Renal cortical epithelial cell (primary cell): Measurements from ENCODE around the gene ARHGAP10. TPM values are rescaled to one million over a fixed set of nuclear protein-coding genes. Genes with fewer than 3 reads are reported as not detected.
"Not testable (repeated sequence)": the region's sequence is repeated elsewhere in the genome, so short reads cannot be mapped to it uniquely, and the experiment has no call there.

ENCODE experiments used
- DNase-seq: peaks from one replicate; pipeline ENCODE4 v3.0.0-alpha.2; 2011; ENCODE audit warnings: low read depth
- total RNA-seq: library from RNA; depleted of rRNA; stranded (reverse); fragments of >200 nt; gene quantifications from 2 replicates; pipeline ENCODE4 v1.2.3, GENCODE V29; 2014

ARHGAP10 gene
- total RNA-seq, 1 donor from 2014 or later, result 18.3 TPM

DNA sequence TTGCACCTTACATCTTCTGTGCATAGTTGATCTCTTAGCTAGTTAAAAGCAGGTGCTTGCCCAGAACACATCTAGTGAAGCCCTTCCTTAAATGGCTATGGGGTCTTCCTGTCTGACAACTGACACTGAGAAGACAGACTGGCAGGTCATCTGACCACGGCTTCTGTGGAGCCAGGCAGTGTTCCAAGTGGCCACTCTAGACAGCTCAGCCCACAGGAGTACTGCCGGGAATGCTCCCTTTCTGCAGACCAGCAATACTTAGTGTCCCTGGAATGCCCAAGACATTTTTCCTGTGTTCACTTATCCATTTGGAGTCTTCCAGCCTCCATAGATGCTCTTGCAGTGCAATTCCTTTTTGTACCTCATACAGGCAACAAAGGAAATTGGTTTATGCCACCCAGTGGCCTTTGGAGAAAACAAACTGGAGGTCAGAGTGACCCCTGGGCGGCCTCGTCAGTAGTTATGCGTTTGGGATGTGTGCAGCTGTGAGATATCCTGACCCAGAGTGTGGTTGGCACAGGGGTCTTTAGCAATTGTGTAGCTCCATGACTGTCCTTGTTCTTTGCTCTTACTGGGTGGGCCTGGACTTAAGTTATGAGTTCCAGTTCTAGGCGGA is 335.5 kb downstream of the ARHGAP10 start:
- no peak for DNase-seq

DNA sequence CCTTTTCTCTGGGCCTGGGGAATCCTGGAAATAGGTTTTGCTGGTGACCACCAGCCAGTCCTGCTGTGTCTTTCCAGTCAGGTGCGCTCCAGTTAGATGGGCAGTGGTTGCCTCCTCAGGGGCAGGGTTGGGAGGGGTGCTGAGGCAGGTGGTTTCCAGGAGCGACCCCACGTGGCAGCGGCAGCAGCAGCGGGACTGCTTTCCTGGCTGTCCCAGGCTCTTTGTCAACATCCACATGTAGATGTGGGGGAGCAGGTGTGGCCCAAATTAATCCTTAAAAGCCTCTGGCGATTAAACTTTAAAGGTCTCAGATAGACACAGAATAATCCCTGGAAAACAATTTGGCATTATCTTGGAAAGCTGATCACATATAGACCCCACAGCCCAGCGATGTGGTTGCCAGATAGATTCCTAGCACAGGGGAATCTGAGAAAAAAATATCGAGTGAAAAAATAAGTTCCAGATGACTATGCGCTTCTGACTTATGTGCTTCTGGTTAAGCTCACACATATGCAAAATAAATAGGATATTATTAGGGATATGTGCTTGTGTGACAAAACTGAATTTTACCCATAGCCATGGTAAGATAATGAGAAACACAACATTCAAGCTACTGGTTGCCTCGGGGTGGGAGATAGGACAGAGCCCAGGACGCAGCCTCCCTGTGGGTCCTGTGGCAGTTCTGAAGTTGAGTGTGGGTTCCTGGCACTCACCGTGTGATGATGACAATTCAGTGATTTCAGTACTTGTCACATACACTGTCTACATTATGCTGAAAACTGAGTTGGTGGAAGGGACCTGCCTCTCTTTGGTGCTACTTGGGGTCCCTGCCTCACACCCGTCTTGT is 336.4 kb downstream of the ARHGAP10 start:
- no peak for DNase-seq

DNA sequence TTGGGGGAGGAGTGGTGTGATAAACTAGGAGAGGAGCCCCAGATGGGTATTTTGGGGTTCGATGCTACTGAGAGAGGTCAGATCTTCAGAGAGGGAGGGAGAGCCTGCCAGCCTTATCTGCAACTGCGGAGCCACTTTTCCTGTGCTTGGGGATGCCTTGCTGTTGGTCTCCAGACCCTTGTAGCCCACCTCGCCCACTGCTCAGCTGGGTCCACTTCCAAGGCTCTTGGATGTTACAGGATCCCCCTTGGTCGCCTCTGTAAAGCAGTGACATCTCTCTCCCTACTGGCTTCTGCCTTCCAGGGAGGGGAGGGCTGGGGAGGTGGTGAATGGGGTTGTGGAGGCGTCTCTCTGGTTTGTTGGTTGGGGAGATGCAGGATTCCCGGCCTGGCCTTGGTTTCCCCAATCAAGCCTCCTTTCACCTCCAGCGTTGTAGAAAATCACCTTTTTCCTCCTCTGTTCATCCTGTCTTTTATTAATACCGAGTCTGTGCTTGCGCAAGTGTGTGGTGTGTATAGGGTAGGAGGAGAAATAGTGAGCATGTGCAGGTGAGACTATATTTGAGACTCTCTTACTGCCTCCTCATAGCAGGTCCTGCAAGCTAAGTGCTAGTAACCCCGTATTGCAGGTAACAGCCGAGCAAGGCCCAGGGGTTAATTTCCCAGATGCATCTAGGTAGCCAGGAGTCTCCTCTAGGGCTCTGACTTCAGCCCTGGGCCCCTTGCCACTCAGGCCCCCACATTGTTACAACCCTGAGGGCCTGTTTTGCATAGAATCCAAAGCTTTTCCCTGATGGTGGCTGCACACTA is 337.4 kb downstream of the ARHGAP10 start:
- DNase-seq, result no peak

DNA sequence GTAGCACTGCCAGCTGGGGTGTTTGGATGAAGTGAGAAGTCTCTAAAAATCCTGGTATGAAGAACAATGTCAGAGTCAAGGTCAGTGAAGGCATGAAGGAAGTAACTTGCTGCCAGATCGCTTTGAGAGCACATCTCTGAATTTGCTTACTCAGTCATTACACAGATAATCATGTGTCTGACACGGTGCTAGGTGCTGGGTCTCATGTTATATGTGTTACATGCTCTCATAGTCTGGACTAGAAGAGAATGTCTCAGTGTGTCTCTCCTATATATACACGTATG is 337.9 kb downstream of the ARHGAP10 start:
- DNase-seq, result no peak

DNA sequence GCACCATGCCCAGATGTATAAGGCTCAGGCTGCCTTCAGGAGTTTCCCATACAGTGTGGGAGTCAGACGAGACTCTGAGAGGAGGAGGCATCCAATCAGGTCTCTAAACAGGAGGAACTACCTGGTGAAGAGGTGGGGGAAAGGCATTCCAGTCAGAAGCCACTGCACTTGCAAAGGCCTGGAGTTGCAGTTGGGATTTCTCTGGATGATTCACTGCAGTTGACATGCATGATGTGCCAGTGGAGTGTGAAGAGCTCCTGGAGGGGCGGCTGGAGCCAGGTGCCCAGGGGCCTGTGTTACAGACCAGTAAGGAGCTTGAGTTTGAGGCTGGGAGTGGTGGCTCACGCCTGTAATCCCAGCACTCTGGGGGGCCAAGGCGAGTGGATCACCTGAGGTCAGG is 339.1 kb downstream of the ARHGAP10 start:
- DNase-seq, result peak; percentile 83

DNA sequence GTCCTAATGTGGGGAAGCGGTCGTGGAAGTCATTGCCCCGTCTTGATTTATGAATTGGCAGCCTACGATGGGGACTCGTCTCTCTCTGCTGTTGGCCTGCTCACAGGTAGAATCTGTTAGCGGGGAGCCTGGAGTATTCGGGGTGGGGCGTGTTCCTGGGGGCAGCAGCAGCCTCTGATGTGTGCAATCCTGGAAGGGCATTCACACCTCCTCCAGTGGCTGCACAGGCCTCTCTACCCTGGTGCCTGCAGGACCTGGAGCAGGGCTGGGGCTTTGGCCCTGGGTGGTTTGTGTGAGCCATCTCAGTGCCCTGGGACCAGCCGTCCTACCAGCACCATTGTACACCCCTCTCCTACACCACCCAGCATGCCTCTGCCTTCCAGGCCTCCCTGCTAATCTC is 340.9 kb downstream of the ARHGAP10 start:
- DNase-seq, result no peak

DNA sequence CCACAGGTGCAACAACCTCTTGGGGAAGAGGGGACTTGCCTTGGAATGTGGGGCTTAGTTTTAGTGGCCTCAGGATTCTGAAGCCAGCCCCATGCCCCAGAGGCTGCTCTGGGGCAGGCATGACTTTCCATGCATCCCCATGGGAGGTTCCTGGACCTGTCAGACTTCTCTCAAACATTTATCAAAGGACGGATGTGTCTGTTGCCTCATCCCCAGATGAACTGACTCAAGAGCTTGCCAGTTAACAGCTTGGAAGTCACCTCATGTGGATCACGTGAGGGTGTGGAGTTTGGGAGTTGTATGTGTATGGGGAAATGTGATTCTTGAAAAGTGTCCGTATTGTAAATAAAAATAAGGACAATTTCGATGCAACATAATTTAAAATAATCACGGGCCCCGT is 341.5 kb downstream of the ARHGAP10 start:
- no peak for DNase-seq

DNA sequence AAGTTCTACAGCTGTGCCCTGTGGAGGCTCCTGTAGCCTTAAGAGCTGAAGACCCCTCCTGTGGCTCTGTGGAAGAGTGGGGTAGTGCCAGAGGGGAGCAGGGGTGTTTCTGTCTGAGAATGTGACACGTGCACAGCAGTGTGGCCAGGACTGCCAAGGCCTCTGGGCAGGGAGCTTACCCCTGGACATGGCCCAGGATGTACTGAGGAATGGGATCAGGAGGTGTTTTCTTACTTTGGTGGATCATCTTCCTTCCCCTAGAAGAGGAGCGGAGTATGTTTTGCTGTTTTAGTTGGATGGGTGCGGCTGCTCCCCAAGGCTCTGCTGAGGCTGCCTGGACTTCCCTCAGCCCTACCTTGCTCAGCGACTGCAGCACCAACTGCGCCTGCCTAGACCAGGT is 342.6 kb downstream of the ARHGAP10 start:
- DNase-seq, result no peak

DNA sequence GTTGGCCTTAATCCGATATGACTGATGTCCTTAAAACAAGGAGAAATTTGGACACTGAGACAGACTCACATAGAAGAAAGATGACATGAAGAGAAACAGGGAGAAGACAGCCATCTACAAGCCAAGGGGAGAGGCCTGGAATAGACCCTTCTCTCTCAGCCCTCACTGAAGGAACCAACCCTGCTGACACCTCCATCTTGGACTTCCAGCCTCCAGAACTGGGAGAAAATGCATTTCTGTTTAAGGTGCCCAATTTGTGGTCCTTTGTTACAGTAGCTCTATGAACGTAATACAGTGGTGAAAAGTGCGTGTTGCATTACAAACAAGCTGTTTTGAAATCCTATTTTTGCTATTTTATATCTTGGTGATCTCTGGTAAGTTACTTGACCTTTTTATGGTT is 343.6 kb downstream of the ARHGAP10 start:
- DNase-seq, result no peak

DNA sequence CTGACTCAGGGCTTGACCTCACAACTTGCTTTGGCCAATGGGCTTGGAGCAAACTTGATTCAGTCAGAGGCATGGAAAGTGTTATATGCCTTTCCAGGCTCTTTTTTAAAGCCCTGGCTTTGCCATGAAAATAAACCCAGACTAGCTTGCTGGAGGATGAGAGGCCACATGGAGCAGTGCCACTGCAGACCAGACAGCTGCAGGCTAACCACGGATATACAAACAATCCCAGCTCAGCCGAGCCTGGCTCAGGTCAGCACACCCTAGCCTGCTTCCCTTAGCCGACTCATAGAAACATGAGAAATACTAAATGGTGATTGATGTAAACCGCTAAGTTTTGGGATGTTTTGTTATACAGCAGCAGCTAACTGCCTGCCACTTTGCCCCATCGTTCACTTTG is 345.1 kb downstream of the ARHGAP10 start:
- DNase-seq, result no peak

DNA sequence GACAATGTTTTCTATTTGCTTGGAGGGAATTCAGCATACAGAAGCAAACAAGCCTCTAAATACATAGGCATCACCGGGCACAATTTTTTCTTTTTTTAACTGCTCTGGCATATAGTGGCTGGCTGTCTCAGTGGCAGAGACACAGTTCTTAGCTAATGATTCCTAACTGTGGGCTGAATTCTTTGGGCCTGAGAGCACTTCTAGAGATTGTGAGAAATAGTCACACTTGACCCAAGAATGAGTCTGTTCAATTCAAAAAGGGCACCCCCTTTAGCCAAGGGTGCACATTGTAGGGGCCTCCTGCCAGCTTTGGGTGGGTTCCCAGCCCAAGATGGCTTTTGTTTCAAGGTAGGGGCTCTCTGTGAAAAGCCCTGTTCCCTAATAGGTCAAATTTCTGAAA is 345.7 kb downstream of the ARHGAP10 start:
- peak; percentile 47 for DNase-seq

DNA sequence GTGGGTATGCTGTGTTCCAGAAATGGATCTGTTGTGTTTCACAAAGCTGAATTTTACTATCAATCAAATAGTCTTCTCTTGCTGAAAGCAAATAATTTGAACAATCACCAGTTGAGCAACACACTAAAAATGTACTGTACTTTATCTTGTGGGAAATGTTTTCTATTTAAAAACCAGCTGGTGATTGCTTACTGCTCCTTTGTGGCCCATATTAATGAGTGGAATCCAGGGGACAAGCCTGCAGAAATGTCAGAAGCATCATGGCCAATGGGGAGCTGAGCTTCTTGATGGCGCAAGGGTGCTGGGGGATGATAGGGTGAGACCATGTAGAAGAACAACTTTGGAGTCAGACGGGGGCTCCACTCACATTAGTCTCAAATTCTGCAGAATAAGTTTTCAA is 346.2 kb downstream of the ARHGAP10 start:
- DNase-seq, result no peak

DNA sequence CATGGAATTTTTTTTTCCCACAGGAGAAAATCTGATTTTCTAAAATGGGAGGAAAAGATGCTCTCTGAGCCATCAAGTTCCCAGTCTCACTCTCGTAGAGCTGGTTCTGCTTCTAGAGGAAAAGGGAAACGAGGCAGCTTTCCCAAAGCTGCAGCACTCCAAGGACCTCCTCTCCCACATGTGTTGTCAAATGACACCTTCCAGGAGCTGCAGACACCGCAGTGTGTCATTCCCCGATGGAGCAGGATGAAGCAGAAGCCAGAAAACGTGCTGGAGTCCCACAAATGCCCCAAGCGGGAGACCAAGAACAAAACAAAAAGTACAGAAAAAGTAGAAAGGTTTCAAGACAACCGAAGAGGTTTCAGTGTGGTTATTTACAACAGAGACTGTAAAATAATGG is 348.1 kb downstream of the ARHGAP10 start:
- no peak for DNase-seq

DNA sequence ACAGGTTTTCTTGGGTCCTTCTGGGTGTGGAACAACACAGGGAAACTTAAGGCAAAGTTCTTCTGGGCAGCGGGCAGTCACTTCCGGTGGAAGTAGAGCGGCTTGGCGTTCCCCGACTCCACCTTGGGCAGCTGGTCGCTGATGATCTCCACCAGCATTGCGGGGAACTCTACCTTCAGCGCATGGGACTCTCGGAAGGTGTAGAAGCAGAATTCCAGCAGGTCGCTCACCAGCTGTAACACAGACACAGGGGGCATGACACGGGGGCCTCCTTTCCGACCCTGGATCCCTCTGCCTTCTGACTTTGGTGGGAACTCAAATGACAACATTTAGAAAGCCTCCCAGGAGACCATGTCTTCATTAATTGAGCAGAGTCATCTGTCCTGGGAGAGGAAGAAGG is 349.4 kb downstream of the ARHGAP10 start:
- no peak for DNase-seq

DNA sequence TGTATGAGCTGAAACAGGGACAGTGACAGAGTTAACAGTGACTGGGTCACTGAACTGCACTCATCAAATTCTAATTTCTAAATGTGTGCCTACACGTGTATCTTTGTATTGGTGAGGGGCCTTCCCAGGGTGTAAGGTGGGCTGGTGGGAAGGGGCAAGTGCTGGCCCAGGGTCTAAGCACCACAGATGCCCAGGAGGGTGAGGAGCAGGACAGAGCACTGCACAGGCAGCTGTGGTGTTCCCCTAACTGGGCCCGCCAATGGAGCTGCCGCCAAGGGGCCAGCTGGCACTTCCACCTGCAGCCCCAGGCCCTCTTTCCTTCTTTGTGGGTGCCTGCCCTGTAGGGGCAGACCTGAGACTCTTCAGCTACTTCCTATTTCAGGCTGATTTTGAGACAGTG is 349.9 kb downstream of the ARHGAP10 start:
- DNase-seq, result no peak

DNA sequence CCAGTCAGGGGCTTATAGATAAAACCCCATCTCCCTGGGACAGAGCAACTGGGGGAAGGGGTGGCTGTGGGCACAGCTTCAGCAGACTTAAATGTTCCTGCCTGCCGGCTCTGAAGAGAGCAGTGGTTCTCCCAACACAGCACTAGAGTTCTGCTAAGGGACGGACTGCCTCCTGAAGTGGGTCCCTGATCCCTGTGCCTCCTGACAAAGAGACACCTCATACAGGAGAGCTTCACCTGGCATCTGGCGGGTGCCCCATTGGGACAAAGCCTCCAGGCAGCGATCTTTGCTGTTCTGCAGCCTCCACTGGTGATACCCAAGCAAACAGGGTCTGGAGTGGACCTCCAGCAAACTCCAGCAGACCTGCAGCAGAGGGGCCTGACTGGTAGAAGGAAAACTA is 351.2 kb downstream of the ARHGAP10 start:
- DNase-seq, result not testable (repeated sequence)

DNA sequence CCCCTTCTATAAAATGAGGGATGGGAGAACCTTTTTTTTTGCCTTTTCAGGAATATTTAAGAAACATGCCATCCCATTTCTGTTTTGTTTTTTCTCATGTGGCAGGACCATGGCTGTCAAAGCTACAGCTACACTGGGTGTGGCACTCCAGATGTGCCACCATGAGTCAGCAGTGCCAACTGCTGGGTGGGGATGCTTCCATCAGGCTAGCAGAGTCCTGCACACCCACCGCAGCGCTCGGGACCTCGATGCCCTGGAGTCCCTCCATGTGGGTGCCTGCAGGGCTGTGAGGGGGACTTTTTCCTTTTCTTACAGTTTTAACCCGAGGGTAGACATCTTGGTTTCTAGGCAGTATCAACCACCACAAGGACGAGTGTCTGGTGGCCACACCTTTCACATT is 357.7 kb downstream of the ARHGAP10 start:
- no peak for DNase-seq

DNA sequence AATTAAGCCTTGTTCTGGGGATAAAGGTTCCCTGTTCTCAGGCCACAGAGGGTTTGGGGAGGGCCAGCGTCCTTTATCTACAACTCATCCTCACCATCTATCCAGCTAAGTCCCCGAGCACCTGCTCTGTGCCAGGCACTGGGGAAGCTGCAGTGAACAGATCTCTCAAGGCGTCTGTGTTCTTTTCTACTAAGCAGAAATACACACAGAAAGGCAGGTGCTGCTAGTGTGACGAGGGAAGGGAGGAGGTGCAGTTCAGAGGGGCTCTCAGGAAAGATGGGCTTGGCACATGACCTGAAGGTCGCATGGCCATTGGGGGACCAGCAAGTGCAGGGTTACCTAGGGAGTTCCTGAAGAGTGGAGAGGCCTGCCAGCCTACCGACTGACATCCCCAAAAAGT is 358.1 kb downstream of the ARHGAP10 start:
- no peak for DNase-seq

DNA sequence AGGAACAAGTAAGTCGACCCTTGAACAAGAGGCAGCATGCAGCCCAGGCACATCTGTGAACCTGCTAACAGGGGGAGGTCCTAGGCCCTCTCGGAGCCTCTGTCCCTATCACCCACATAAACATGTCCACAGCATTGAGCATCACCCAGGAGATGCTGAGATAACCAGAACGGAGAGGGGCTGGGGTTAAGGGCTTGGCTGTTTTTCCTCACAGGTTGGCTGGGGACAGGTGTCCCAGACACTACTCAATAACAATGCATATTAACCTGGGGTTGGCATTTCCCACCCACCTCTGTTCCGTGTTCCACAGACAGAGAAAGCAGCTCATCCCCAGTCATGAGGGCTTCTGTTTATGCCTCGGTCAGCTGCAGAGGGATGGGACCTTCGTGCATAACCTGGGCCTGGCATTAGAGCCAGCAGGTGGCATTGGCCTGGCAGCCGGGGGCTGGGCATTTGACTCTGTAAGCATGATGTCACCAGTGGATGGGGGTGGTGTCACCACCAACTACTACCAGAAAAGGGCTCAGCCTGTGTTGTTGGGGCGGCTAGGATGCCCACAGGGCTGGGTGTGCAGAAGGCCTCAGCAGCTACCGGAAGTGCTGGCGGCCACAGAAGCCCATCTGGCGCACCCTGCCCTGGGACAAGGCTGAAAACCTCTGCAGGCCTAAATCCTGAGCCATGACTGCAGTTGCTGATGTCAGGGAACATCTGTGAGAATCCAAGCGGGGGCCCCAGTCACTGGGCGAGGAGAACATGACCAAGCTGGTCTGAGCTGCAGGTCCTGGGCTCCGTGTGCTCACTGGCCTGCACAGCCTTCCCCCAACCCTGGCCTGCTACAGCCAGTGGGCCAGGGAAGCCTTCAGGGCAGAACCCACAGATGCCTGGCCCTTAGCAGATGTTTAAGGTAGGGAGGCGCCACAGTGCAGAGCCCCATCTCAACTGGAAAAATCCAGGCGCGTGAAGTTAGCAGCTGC is 358.9 kb downstream of the ARHGAP10 start:
- DNase-seq, result no peak

DNA sequence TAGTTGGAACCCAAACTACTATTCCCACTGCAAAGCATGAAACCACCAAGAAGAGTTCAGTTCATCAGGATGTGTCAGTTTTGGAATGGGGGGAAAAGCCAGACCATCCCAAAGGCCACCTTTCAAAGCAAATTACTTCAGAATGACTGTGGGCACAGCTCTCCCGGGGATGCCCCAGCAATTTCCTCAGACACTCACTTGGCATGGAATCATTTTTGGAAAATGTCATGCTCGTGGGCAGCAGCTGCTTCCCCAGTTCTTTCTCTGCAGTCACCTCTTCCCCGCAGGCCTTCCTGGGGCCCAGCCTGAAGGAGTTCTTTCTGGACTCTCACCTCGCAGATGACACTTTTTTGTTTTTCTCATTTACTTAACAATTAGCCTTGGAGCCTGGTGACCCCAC is 360.0 kb downstream of the ARHGAP10 start:
- DNase-seq, result no peak

DNA sequence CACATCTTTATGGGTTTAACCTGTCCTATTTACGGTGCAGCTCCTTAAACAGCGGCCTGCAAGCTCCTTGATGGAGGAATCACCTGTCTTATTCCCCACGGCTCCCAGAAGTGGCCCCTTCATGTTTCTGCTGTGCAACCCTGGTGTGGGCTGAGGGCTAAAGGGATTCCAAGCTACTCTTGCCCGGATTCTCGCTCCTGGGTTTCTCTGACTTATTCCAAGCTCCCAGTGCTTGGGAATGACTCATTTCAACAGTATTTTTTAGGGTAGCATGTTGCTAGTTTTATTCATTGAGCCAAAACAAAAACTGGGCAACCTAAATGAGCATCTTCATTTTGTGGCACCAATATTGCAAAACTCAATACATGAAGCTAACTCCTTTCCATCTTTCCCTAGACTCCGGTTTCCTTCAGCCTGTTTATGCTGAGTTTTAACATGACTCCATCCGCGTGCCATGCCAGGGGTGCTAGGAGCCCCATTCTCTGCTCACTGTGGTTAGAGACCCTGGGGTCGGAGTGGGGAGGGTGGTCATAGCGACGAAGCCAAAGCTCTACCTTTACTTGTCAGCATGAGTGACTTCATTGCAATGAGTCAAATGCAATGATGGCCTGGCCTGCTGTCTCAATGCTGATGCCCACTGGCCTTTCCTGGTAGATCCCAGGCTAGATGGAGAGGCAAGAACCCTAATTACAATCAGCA is 360.6 kb downstream of the ARHGAP10 start:
- no peak for DNase-seq
